HG02610 (cell line): ENCODE measurements around the gene ZNF578.
"Not testable (repeated sequence)": the region's sequence is repeated elsewhere in the genome, so short reads cannot be mapped to it uniquely, and the experiment has no call there.

Experiments
- ATAC-seq: cut with Tn5 transposase; IDR thresholded peaks from one replicate; pipeline ENCODE4 v1.9.1; 2021; ENCODE audit warnings: mild to moderate bottlenecking, moderate library complexity; ENCODE audit not compliant: unreplicated experiment

ZNF578 gene

GRCh38 chr19:52557231-52557995 is 104.1 kb downstream of the ZNF578 start:
- no peak for ATAC-seq

DNA sequence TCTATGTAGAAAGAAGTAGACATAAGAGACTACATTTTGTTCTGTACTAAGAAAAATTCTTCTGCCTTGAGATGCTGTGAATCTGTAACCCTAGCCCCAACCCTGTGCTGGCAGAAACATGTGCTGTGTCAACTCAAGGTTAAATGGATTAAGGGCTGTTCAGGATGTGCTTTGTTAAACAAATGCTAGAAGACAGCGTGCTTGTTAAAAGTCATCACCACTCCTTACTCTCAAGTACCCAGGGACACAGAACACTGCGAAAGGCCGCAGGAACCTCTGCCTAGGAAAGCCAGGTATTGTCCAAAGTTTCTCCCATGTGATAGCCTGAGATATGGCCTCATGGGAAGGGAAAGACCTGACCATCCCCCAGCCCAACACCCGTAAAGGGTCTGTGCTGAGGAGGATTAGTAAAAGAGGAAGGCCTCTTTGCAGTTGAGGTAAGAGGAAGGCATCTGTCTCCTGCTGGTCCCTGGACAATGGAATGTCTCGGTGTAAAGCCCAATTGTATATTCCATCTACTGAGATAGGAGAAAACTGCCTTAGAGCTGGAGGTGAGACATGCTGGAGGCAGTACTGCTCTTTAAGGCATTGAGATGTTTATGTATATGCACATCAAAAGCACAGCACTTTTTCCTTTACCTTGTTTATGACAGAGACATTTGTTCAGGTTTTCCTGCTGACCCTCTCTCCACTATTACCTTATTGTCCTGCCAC is 105.5 kb downstream of the ZNF578 start:
- ATAC-seq = not testable (repeated sequence)

DNA sequence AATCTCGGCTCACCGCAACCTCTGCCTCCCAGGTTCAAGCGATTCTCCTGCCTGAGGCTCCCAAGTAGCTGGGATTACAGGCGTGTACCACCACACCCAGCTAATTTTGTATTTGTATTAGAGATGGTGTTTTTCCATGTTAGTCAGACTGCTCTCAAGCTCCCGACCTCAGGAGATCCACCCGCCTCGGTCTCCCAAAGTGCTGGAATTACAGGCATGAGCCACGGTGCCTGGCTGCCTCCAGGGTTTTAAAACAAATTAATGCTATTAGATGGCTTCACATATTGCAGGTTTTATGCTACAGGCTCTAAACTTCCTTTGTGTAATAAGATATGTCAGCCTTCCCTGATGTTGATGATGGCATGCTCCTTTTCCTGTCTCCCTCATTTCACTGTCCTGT is 108.3 kb downstream of the ZNF578 start:
- not testable (repeated sequence) for ATAC-seq
